Loucy (cell line): ENCODE results near the gene MCU.

Experiments used
- H2AFZ ChIP-seq: fragments of 200-600 bp; sonication (generic); 2 replicates; pipeline ENCODE4 v1.6.0; 2016; ENCODE audit warnings: antibody characterized with exemption, mild to moderate bottlenecking, low read length, moderate library complexity
- H3F3A ChIP-seq: fragments of 200-600 bp; 2 replicates; pipeline ENCODE4 v1.6.0; 2016; ENCODE audit warnings: antibody characterized with exemption, low read depth, mild to moderate bottlenecking
- H3K27me3 ChIP-seq: fragments of 200-600 bp; sonication (generic); 2 replicates; pipeline ENCODE4 v1.6.1; 2014; ENCODE audit warnings: low read length, mild to moderate bottlenecking; ENCODE audit not compliant: insufficient read depth, poor library complexity, severe bottlenecking
- H3K36me3 ChIP-seq: fragments of 200-600 bp; sonication (generic); 2 replicates; pipeline ENCODE4 v1.6.1; 2016; ENCODE audit warnings: low read length; ENCODE audit not compliant: insufficient read depth
- H3K4me1 ChIP-seq: fragments of 200-600 bp; sonication (generic); 2 replicates; pipeline ENCODE4 v1.5.1; 2014; ENCODE audit warnings: low read length, mild to moderate bottlenecking; ENCODE audit not compliant: insufficient read depth, poor library complexity, severe bottlenecking
- H3K4me2 ChIP-seq: fragments of 200-600 bp; sonication (generic); 2 replicates; pipeline ENCODE4 v1.6.0; 2014; ENCODE audit warnings: antibody characterized with exemption, low read length, low read depth, mild to moderate bottlenecking; ENCODE audit not compliant: poor library complexity, severe bottlenecking
- H3K4me3 ChIP-seq: fragments of 200-600 bp; sonication (generic); 2 replicates; pipeline ENCODE4 v1.5.1; 2014; ENCODE audit warnings: low read length, mild to moderate bottlenecking, mixed read lengths; ENCODE audit not compliant: poor library complexity, severe bottlenecking
- H3K79me2 ChIP-seq: fragments of 200-600 bp; sonication (generic); 2 replicates; pipeline ENCODE4 v1.6.1; 2014; ENCODE audit warnings: low read length; ENCODE audit not compliant: insufficient read depth
- H3K9ac ChIP-seq: fragments of 200-600 bp; sonication (generic); 2 replicates; pipeline ENCODE4 v1.6.0; 2014; ENCODE audit warnings: mild to moderate bottlenecking, low read depth, low read length, moderate library complexity; ENCODE audit not compliant: poor library complexity, severe bottlenecking
- H3K9me2 ChIP-seq: fragments of 200-600 bp; sonication (generic); replicated peaks from 2 replicates; pipeline ENCODE4 v1.6.1; 2016; ENCODE audit warnings: low read depth, low read length, mixed read lengths
- H3K9me3 ChIP-seq: fragments of 200-600 bp; sonication (generic); 2 replicates; pipeline ENCODE4 v1.6.1; 2014; ENCODE audit warnings: mild to moderate bottlenecking, antibody characterized with exemption, low read length, low read depth; ENCODE audit not compliant: insufficient read depth
- H4K20me1 ChIP-seq: fragments of 200-600 bp; sonication (generic); 2 replicates; pipeline ENCODE4 v1.6.0; 2014; ENCODE audit warnings: antibody characterized with exemption, low read length, mild to moderate bottlenecking; ENCODE audit not compliant: insufficient read depth, poor library complexity, severe bottlenecking
- CTCF ChIP-seq: fragments of 200-600 bp; sonication (generic); conservative IDR thresholded peaks from 2 replicates; pipeline ENCODE4 v1.5.1; 2014; ENCODE audit warnings: mild to moderate bottlenecking, antibody characterized with exemption, low read length
- EZH2phosphoT487 ChIP-seq: fragments of 200-600 bp; IDR thresholded peaks from 2 replicates; pipeline ENCODE4 v1.6.1; 2018; ENCODE audit warnings: antibody characterized with exemption, mild to moderate bottlenecking, moderate library complexity, borderline replicate concordance

Gene MCU

GRCh38 chr10:72800000-72800740, 108.2 kb downstream of the MCU start:
- TF ChIP-seq CTCF (no peak), EZH2phosphoT487 (no peak)
- Histone ChIP-seq H3K9ac (no peak overlapping the region), H3K36me3 (no peaks in the 10 kb centered on the region), H2AFZ (no peak overlapping the region), H3K9me2 (no peaks in the 10 kb centered on the region), H3F3A (no peaks in the 10 kb centered on the region), H3K4me1 (peaks cover 14% of the 10 kb centered on the region), H4K20me1 (no peaks in the 10 kb centered on the region), H3K9me3 (no peaks in the 10 kb centered on the region), H3K4me2 (no peak overlapping the region), H3K4me3 (no peak overlapping the region), H3K79me2 (no peaks in the 10 kb centered on the region), H3K27me3 (no peaks in the 10 kb centered on the region)

- Histone ChIP-seq H3K9ac (no peak overlapping the region), H3K9me3 (no peaks in the 10 kb centered on the region), H3K4me3 (no peak overlapping the region), H3K9me2 (no peaks in the 10 kb centered on the region), H4K20me1 (no peaks in the 10 kb centered on the region), H3K4me2 (no peak overlapping the region), H3K79me2 (no peaks in the 10 kb centered on the region), H3F3A (no peaks in the 10 kb centered on the region), H3K36me3 (no peaks in the 10 kb centered on the region), H2AFZ (no peak overlapping the region), H3K4me1 (peaks cover 14% of the 10 kb centered on the region), H3K27me3 (no peaks in the 10 kb centered on the region)
- TF ChIP-seq EZH2phosphoT487 = no peak
- TF ChIP-seq CTCF = no peak
Measured at GRCh38 chr10:72800741-72801092, 108.8 kb downstream of the MCU start.

GRCh38 chr10:72801263-72801868, 109.4 kb downstream of the MCU start:
- Histone ChIP-seq H3K27me3 (no peaks in the 10 kb centered on the region), H3K4me1 (peaks cover 14% of the 10 kb centered on the region), H3K4me2 (no peak overlapping the region), H3K9me2 (no peaks in the 10 kb centered on the region), H3K36me3 (no peaks in the 10 kb centered on the region), H3K79me2 (no peaks in the 10 kb centered on the region), H3F3A (no peaks in the 10 kb centered on the region), H3K9me3 (no peaks in the 10 kb centered on the region), H2AFZ (no peak overlapping the region), H3K9ac (no peak overlapping the region), H3K4me3 (no peak overlapping the region), H4K20me1 (no peaks in the 10 kb centered on the region)
- TF ChIP-seq CTCF (no peak), EZH2phosphoT487 (no peak)
